ENCODE results near the gene BBS1. TPM values are rescaled to one million over a fixed set of nuclear protein-coding genes. Genes with fewer than 3 reads are reported as not detected.

The BBS1 gene
- polyA plus RNA-seq, 1 of the 3 experiments (the other 2 are of a cell fraction): 24.8 TPM

- CTCF ChIA-PET: interaction anchor here (1.3 kb wide), 2 partner anchors 48 to 91 kb away, joined by 3 read pairs; no protein-coding TSS in a partner anchor
- WGBS (ENCODE audit: low lambda C conversion rate): 88% methylated on average over 9 of the region's 9 CpGs
- no peak for TF ChIP-seq PBX3 (IDR thresholded peaks at IDR 0.05)
- TF ChIP-seq USF1 (IDR thresholded peaks at IDR 0.05; ENCODE audit: borderline replicate concordance, low read depth): peak; percentile 42; the same call in 1 of the 2 replicates
These were observed 33.6 kb upstream of the BBS1 start for GRCh38 chr11:66476841-66477251.

GRCh38 chr11:66477263-66478201, 32.9 kb upstream of the BBS1 start:
- no peak overlapping the region for H3K9ac ChIP-seq
- CTCF ChIA-PET: interaction anchor here (1.0 to 3.8 kb wide), 9 partner anchors 9 to 201 kb away, joined by 3 to 32 read pairs (median 7); partner anchors contain the start of genes MRPL11 and PELI3

More at GRCh38 chr11:66476841-66477251, 33.6 kb upstream of the BBS1 start:
- peak; percentile 64 for DNase-seq
- Histone ChIP-seq H3K4me3 (ENCODE audit: low read depth in 2 of 2, low read length in 1 of 2) (no peak overlapping the region), H3K4me1 (ENCODE audit: control insufficient read depth in 1 of 2, insufficient read depth in 2 of 2, low read depth in 1 of 2, low read length in 1 of 2) (peaks cover 0 to 15% of the 10 kb centered on the region in 2 experiments; a peak in 2 of 4 replicates), H3K9me3 (no peaks in the 10 kb centered on the region), H2AFZ (ENCODE audit: low read depth) (no peak overlapping the region), H3F3A (replicated peaks; ENCODE audit: insufficient read depth) (no peaks in the 10 kb centered on the region), H3K9ac (no peak overlapping the region), H3K79me2 (ENCODE audit: insufficient read depth) (peaks cover 17% of the 10 kb centered on the region; the same call in 1 of the 2 replicates), H4K20me1 (ENCODE audit: insufficient read depth) (no peaks in the 10 kb centered on the region), H3K4me2 (no peak overlapping the region), H3K27me3 (ENCODE audit: insufficient read depth) (no peaks in the 10 kb centered on the region), H3K36me3 (replicated peaks in 1 of 2; ENCODE audit: control insufficient read depth in 1 of 2, insufficient read depth in 2 of 2, low read length in 1 of 2) (peaks cover 6 to 23% of the 10 kb centered on the region in 2 experiments), H3K27ac (ENCODE audit: low read depth in 2 of 2, low read length in 1 of 2) (no peak overlapping the region), H3K9me2 (no peaks in the 10 kb centered on the region)
- POLR2A ChIA-PET: no interaction called here

More at GRCh38 chr11:66477263-66478201, 32.9 kb upstream of the BBS1 start:
- 86% methylated on average over 6 of the region's 11 CpGs for WGBS (ENCODE audit: low lambda C conversion rate)
- H3K9me3 ChIP-seq: no peaks in the 10 kb centered on the region
- H3F3A ChIP-seq (replicated peaks; ENCODE audit: insufficient read depth): no peaks in the 10 kb centered on the region
- POLR2A ChIA-PET: interaction anchor here (2.7 kb wide), 1 partner anchor 8 kb away, joined by 17 read pairs; no protein-coding TSS in a partner anchor
- H3K27me3 ChIP-seq (ENCODE audit: insufficient read depth): no peaks in the 10 kb centered on the region
- no peak for TF ChIP-seq TEAD4 (IDR thresholded peaks at IDR 0.05; ENCODE audit: borderline replicate concordance, insufficient read depth)
- TF ChIP-seq IRF3 (IDR thresholded peaks at IDR 0.05; ENCODE audit: low read depth, low read length): no peak
- TF ChIP-seq ELF1 (IDR thresholded peaks at IDR 0.05): no peak
- TF ChIP-seq RXRA (IDR thresholded peaks at IDR 0.05; ENCODE audit: borderline replicate concordance, low read depth): no peak
- no peak for TF ChIP-seq GATA2 (CRISPR knock-in tag; IDR thresholded peaks at IDR 0.05)
- no peak for TF ChIP-seq RFX5 (IDR thresholded peaks at IDR 0.05; ENCODE audit: low read length)
- no peak for TF ChIP-seq POLR2AphosphoS5 (IDR thresholded peaks at IDR 0.05; ENCODE audit: low read depth, low read length)
- no peak for DNase-seq
- no peaks in the 10 kb centered on the region for H3K9me2 ChIP-seq
- H3K4me2 ChIP-seq: no peak overlapping the region
- peaks cover 0 to 15% of the 10 kb centered on the region in 2 experiments; a peak in 2 of 4 replicates for H3K4me1 ChIP-seq (ENCODE audit: control insufficient read depth in 1 of 2, insufficient read depth in 2 of 2, low read depth in 1 of 2, low read length in 1 of 2)
- no peak overlapping the region; a peak in 1 of 4 replicates for H3K27ac ChIP-seq (ENCODE audit: low read depth in 2 of 2, low read length in 1 of 2)
- no peak overlapping the region for H3K4me3 ChIP-seq (ENCODE audit: low read depth in 2 of 2, low read length in 1 of 2)
- H2AFZ ChIP-seq (ENCODE audit: low read depth): no peak overlapping the region
- H3K79me2 ChIP-seq (ENCODE audit: insufficient read depth): peaks cover 17% of the 10 kb centered on the region; the same call in 1 of the 2 replicates
- H3K36me3 ChIP-seq (replicated peaks in 1 of 2; ENCODE audit: control insufficient read depth in 1 of 2, insufficient read depth in 2 of 2, low read length in 1 of 2): peaks cover 6 to 20% of the 10 kb centered on the region in 2 experiments
- no peaks in the 10 kb centered on the region for H4K20me1 ChIP-seq (ENCODE audit: insufficient read depth)

All from SK-N-SH (cell line).